Stimulated activated CD4-positive, alpha-beta T cell treated with anti-CD3 and anti-CD28 coated beads, Interleukin-15, amount 100 ng/mL, for 48 hours (primary cell): ENCODE measurements around the gene SRSF4.
"Not testable (repeated sequence)": the region's sequence is repeated elsewhere in the genome, so short reads cannot be mapped to it uniquely, and the experiment has no call there.

Experiments
- DNase-seq, 2 donors: peaks; one replicate each; pipeline ENCODE4 v3.0.0-alpha.2; 2020; ENCODE audit warnings: low read depth in 2 of 2

The SRSF4 gene

DNA sequence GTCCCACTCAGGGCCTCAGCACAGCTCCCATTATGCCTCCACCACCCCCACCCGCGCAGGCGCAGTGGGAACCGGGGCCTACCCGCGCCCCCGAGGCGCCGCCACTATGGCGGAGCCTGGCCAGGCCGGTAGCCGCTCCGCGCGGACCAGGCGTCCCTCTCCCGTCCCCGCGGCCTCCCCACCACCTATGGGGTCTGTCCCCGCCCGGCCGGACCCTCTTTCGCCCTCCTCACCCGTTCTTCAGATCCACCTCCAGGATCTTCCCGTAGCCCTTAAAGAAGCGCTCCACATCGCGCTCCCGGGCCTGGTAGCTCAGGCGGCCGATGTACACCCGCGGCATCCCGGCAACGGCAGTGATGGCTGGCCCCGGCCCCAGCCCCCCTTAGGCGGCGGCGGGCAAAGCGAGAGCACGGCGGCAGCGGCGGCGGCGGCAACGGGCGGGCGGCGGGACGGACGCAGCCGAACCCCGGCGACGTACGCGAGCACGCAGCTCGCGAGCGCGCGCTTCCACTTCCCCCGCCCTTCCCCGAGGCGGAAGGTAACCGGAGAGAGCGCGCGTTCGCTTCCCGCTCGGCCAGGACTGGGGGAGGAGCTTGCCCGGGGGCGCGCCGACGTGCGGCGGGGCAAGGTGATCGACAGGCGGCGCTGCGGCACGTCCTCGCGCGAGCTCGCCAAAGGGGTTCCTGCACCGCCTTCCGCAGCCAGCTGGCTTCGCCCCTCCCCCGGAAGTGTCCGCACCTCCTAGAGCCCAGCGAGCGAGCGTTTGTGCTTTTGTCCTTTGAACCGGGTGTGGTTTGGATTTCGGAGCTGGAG lies at the start of gene SRSF4:
Gene SRSF4, minus strand, starts transcription at position 488 of the 813 bp plus-strand sequence. Its CDS starts 148 bp downstream, at position 340.
- peak; percentile 96 to 99 for DNase-seq

DNA sequence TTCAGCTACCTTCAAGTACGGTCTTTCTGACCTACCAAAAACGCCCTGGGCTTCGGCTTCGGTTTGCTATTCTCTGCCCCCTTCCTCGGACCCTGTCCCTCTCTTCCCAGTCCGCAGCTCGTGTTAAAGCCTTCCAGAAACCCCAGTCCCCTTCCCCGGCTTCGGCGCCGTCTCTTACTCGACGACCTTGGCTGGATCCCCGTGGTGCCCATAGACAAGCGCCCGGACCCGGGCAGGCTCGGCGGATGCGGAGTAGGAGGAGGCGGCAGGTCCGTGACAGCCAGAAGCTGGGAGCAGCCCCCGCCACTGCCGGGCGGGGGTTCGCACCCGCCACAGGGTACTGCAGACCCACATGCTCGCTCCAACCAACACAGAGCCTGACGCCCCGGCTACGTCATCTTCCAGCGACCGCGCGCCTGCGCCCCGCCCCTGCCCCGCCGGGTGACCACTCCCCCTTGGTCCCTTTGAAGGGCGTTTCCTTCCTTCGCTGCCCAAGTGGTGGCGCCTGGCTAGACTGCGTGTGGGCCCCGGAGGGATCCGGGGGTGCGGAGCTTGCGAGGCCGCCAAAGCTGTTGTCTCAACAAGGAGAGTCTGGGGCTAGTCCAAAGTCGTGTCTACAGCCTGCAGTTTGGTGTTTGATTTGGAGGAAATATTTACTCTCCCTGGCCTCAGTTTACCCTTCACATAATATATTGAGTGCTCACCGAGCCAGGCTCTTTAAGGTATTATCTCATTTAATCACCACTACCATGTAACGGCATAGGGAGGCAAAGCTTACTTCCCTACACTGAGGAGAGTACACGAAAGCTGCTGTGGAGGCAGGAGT lies 49.1 kb upstream of the SRSF4 start, which contains the start of gene MECR:
Gene MECR, minus strand, starts transcription at position 382 of the 826 bp plus-strand sequence. Its CDS starts 28 bp downstream, at position 354.
- DNase-seq: peak; percentile 89 to 92

- no peak for DNase-seq
Observed at GRCh38 chr1:29230204-29230552, 48.5 kb upstream of the SRSF4 start.

DNA sequence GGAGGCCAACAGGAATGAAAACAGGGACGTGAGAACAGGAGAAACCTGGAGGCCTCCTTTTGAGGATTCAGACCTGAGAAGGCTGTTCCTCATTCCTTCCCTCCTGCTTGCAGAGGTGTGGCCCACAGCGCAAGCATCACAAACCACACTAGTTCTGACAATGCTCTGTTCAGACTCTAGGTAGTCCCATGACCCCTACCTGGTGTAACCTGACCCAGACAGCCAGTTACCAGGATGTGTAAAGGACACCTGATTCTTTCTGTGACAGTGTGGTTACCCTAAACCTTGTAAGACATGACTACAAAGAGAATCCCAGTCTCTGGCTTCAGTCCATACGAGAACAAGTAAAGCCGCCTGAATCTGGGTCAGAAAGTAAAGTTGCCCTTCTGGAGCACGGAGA lies 45.8 kb upstream of the SRSF4 start:
- DNase-seq: no peak

- DNase-seq: no peak
Observed at GRCh38 chr1:29225361-29225760, 43.7 kb upstream of the SRSF4 start.

DNA sequence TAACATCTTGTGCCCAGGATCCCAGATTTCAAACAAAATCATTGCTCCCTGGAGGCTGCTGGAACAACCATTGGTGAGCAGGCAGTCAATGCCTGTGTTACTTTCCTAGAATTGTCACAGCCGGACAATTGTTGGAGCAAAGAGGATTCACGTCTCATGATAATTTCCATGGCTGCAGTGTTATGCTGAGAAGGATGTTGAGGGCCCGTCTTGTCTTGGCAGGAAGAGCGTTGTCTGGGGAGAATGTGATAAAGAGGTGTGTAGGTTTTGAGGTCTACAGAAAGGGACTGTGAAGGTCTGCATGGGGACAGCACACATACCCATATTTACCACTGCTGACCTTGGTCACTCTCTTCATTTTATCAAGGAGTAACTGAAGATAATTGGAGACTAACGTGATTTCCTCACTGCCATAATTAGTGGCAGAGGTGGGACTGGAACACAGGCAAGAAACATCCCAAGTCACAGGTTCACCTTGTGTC lies 42.7 kb upstream of the SRSF4 start:
- no peak for DNase-seq

- no peak for DNase-seq
Observed at GRCh38 chr1:29223521-29223920, 41.8 kb upstream of the SRSF4 start.

DNA sequence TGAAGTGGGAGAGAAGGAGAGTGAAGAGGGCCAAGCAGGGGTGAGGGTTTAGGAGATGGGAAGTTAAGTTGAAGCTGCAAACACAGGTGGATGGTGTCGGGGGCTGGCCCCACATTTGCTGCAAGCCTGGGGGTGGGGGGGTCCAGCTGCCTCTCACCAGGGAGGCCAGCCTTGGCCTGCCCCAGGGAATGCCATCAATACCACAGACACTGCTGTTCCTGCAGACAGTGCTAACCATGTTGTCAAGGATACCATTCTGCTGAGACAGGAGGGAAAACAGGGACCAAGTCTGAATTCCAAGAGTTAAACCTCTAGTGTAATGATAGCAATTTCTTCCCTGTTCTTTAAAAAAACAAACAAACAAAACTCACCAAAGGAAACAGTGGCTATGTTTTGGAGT lies 41.0 kb upstream of the SRSF4 start:
- DNase-seq: no peak

DNA sequence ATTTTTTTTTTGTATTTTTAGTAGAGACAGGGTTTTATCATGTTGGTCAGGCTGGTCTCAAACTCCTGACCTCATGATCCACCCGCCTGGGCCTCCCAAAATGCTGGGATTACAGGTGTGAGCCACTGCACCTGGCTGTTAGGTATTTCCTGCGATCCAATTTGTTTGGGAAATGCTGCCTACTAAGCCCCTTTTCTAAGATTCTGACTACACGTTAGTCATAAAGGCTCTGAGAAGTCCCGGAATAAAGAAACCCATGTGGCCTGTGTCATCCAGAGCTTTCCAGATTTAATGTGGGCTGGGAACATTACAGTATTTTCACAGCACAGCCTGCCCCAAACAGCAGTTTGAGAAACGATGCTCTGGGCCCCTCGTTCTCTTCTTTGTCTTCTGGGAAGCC lies 40.6 kb upstream of the SRSF4 start:
- DNase-seq: not testable (repeated sequence)

DNA sequence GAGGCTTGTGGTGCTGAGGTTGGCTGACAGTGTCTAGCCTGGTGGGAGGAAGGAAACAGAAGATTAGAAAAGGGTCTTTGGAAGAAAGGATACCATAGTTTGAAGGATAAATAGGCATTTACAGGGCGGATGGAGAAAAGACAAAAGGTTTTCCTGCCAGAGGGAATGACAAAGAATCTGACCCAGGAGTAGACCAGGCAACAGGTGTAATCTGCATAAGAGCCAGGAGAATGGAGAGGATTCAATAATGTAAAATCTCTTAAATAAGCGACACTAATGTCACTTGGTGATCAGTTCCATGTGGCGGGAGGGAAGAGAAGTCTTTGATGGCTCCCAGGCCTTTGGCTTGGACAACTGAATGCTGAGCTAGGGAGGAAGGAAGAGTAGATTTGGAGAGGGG lies 39.6 kb upstream of the SRSF4 start:
- DNase-seq: no peak

DNA sequence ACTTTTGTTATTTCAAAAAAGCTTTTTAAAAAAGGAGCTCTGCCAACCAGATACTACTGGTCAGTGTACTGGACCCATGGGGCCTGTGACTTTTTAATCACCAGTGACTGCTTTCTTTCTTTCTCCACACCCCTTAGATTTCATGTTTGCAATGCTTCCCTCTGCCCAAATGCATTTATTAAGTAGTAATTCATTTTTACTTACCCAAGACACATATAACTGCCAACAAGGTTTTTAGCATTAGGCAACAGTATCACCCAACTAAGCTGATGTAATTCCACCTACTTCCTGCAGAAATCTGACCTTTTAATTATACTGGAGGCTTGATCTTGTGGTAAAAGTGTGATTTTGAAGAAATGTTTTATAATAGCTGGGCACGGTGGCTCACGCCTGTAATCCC lies 36.5 kb upstream of the SRSF4 start:
- DNase-seq: no peak

DNA sequence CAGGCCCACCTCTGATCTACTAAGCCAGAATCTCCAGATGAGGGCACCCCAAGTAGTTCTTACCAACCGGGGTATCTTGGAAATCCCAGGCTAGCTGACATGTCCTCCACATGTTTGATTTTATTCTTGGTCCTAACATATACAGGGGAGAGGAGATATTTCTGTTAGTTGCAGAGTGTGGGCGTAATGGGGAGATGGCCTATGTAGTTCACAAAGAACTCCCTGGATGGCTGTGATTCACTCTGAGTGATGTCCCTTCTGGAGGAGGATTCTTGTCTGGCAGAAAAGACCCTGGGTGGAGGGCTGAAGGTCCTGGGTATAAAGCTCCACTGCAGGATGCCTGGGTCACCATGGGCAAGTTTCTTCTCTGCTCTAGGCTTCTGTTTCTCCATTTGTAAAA lies 35.9 kb upstream of the SRSF4 start:
- DNase-seq: no peak

DNA sequence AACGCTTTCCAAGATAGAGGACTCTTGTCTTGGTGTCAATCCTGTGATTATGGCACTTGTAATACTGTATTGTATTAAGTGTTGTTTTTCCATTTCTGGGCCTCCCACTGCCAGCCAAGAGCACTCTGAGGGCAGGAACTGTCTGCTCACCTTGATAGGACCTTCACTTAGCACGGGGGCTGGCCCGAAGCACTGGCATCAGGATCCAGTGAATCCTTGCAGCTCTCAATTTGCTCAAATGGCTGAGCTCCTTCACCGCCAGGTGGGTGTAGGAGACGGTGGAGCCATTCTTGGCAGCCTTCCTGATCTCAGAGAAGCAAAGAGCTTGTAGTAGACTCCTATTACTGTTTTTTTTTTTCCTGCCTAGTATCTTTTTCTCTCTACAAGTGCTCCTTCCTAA lies 31.4 kb upstream of the SRSF4 start:
- DNase-seq: no peak

DNA sequence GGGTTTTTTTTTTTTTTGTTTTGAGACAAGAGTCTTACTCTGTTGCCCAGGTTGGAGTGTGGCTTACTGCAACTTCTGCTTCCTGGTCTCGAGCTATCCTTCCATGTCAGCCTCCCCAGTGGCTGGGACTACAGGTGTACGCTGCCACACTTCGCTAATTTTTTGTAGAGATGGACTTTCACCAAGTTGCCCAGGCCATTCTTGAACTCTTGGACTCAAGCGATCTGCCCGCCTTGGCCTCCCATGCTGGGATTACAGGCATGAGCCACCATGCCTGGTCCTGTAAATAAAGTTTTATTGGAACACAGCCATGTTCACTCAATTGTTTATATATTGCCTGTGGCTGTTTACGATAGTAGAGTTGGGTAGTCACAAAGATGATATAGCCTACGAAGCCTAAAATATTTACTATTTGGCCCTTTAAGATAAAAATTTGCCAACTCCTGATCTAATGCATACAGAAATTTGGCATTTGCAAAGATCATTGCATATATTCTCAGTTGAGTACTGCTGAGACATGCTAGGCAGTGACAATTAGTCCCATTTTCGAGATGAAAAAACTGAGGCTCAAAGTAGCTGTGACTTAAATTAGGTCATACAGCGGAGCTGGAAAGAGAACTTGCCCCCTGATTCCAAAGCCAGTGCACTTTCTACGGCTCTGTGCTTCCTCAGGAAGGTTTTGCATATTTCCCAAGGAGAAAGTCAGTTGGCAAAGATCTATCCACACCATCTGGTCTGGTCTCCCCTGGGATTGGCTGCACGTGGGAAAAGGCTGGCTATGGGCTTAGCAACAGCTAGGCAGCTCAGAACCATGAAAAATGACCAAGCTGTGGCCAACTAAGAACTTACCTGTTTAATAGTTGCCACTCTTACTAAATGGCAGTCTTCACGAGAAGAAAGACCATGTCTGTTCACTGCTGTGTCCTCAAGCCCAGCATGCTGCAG lies 29.7 kb upstream of the SRSF4 start:
- no peak for DNase-seq

- no peak for DNase-seq
Observed at GRCh38 chr1:29210278-29211085, 28.8 kb upstream of the SRSF4 start.

DNA sequence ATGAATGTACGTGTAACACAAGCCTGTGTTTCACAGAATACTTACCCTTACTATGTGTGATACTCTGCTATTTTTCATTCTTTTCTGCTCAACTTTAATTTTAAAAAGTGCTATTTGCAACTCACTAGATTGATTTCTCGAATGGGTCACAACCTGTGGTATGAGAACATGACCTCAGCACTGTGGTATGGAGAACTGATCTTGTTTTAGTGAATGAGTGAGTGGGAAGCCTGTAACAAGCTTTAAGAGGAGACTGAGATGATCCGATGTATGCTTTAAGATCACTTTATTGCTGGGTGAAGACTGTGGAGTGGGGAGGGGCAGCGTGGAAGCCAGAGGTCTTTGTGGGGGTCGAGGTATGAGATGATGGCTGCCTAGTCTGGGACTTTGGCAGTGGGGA lies 27.5 kb upstream of the SRSF4 start:
- DNase-seq: no peak

DNA sequence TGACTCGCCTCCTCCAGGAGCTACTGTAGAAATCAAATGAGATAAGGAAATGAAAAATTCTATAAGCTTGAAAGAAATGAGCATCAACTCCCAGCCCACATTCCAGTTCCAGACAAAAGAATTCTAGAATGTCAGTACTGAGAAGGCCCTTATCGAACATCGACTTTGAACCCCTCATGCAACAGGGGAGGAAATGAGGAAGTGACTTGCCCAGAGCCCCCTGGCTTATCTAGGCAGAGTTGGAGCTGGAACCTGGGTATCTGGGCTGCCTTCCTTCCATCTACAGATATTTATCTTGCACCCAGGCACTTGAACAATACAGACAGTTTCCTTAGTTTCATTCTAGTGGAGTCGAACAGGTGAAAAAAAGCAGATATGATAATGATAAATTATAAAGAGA lies 26.7 kb upstream of the SRSF4 start:
- no peak for DNase-seq

GRCh38 chr1:29202584-29203340 lies 21.1 kb upstream of the SRSF4 start:
- peak; percentile 82 to 88 for DNase-seq

DNA sequence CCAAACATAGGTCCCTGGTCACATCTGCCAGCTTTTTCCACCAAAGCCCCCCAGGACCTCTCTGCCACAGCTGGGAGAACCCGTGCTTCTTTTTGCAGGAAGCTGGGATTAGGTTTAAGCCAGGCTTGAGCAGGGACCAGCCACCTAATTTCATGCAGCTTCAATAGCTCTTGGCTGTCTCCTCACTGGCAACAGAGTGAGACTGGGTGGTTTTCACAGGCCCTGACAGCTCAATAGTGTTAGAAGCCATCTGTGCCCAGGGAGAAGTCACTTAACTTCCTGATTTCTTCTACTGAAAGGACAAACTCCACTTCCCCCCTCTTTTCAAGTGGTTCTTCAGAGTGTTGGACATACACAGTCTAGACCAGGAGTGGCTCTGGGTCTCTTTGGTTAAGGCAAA lies 20.4 kb upstream of the SRSF4 start:
- no peak for DNase-seq

DNA sequence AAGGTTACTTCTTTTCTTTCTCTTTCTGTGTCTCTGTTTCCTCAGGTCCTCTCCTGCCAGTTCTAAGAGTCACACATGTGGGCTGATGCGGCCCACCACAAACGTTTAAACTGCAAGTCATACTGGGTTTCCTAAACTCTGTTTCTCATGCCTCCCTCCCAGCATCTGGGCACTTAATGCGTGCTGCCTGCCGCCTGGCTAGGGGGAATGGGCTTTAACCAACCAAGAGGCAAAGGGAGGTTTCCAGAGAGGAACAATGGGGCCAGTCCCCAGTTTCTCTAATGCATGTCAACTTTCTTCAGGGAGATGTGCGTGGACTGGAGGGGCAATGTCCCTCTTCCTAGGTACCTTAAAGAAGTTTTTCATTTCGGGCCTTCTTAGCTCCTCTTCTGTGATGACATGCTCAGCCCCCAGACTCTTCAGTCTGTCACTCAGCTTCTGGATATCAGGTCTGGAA lies 19.9 kb upstream of the SRSF4 start:
- DNase-seq: no peak
